NCI-H524 (cell line): ENCODE results near the gene CD247.
"Not testable (repeated sequence)": the region's sequence is repeated elsewhere in the genome, so short reads cannot be mapped to it uniquely, and the experiment has no call there.

Source experiments
- DNase-seq, 2 experiments: peaks; one replicate each; lab custom pipeline; 2025; lab: John Stamatoyannopoulos, UW

CD247 gene

GRCh38 chr1:167518331-167518700, at the start of gene CD247:
CD247 (minus strand) TSS chr1:167518529; CDS start chr1:167518465, 64 bp downstream.
- DNase-seq, result no peak

GRCh38 chr1:167567663-167568062, 49.3 kb upstream of the CD247 start:
- no peak for DNase-seq

GRCh38 chr1:167566766-167567165, 48.4 kb upstream of the CD247 start:
- no peak for DNase-seq

- DNase-seq, result no peak
Measured at GRCh38 chr1:167565922-167566321, 47.6 kb upstream of the CD247 start.

- no peak for DNase-seq
Measured at GRCh38 chr1:167564612-167565270, 46.4 kb upstream of the CD247 start.

- no peak for DNase-seq
Measured at GRCh38 chr1:167563579-167564246, 45.4 kb upstream of the CD247 start.

GRCh38 chr1:167562702-167563101, 44.4 kb upstream of the CD247 start:
- DNase-seq, result no peak

GRCh38 chr1:167561753-167562152, 43.4 kb upstream of the CD247 start:
- DNase-seq, result no peak

GRCh38 chr1:167555971-167556714, 37.8 kb upstream of the CD247 start:
- DNase-seq, result peak; percentile 36 to 51

GRCh38 chr1:167555072-167555471, 36.7 kb upstream of the CD247 start:
- not testable (repeated sequence) for DNase-seq

GRCh38 chr1:167554028-167554779, 35.9 kb upstream of the CD247 start:
- DNase-seq, result no peak

- DNase-seq, result peak; percentile 69 to 87
Measured at GRCh38 chr1:167553136-167554027, 35.1 kb upstream of the CD247 start, which contains the start of gene CREG1. CREG1 (minus strand) TSS chr1:167553762.

- no peak for DNase-seq
Measured at GRCh38 chr1:167551362-167551761, 33.0 kb upstream of the CD247 start.

GRCh38 chr1:167548059-167548932, 30.0 kb upstream of the CD247 start:
- DNase-seq, result no peak

- DNase-seq, result no peak
Measured at GRCh38 chr1:167546935-167547334, 28.6 kb upstream of the CD247 start.

- DNase-seq, result no peak
Measured at GRCh38 chr1:167545349-167545748, 27.0 kb upstream of the CD247 start.

- no peak for DNase-seq
Measured at GRCh38 chr1:167544447-167545093, 26.2 kb upstream of the CD247 start.

- peak in 1 of 2 experiments; percentile 17 for DNase-seq
Measured at GRCh38 chr1:167543199-167543990, 25.1 kb upstream of the CD247 start.
